Umbilical cord (tissue), 2 donors: ENCODE data around the gene TOR4A. TPM values are rescaled to one million over a fixed set of nuclear protein-coding genes. Genes with fewer than 3 reads are reported as not detected.
A peak's percentile ranks its signal among the peaks of the same experiment; 100 is the strongest.

ENCODE experiments used
- DNase-seq: peaks from one replicate; pipeline ENCODE4 v3.0.0-alpha.2; 2015; ENCODE audit warnings: low spot score
- total RNA-seq: library from RNA; depleted of rRNA; stranded (reverse); fragments of >200 nt; gene quantifications from one replicate; pipeline ENCODE4 v1.2.3, GENCODE V29; 2014; ENCODE audit warnings: low replicate concordance; ENCODE audit not compliant: insufficient read depth

The TOR4A gene
- total RNA-seq, 1 donor from 2014 or later = 4.3 TPM

- no peak for DNase-seq
Measured at GRCh38 chr9:137305798-137306065, 28.2 kb downstream of the TOR4A start.

- no peak for DNase-seq
Measured at GRCh38 chr9:137306066-137306849, 28.7 kb downstream of the TOR4A start.

- DNase-seq = no peak
Measured at GRCh38 chr9:137306850-137307254, 29.3 kb downstream of the TOR4A start.

GRCh38 chr9:137307255-137308056, 29.9 kb downstream of the TOR4A start:
- no peak for DNase-seq

- no peak for DNase-seq
Measured at GRCh38 chr9:137308057-137308619, 30.6 kb downstream of the TOR4A start.

- no peak for DNase-seq
Measured at GRCh38 chr9:137309368-137310188, 32.1 kb downstream of the TOR4A start.

- no peak for DNase-seq
Measured at GRCh38 chr9:137310189-137311052, 32.9 kb downstream of the TOR4A start.

- no peak for DNase-seq
Measured at GRCh38 chr9:137311171-137311985, 33.9 kb downstream of the TOR4A start.

- DNase-seq = no peak
Measured at GRCh38 chr9:137311986-137312851, 34.7 kb downstream of the TOR4A start.

GRCh38 chr9:137312852-137313325, 35.4 kb downstream of the TOR4A start:
- no peak for DNase-seq

- DNase-seq = no peak
Measured at GRCh38 chr9:137313326-137313936, 35.9 kb downstream of the TOR4A start.

GRCh38 chr9:137313956-137314560, 36.5 kb downstream of the TOR4A start:
- no peak for DNase-seq

GRCh38 chr9:137314561-137315560, 37.3 kb downstream of the TOR4A start:
- no peak for DNase-seq

GRCh38 chr9:137315581-137316011, 38.1 kb downstream of the TOR4A start:
- no peak for DNase-seq

- DNase-seq = peak; percentile 57
Measured at GRCh38 chr9:137316012-137316981, 38.8 kb downstream of the TOR4A start.
